ENCODE results near the gene SHISA6. TPM values are rescaled to one million over a fixed set of nuclear protein-coding genes. Genes with fewer than 3 reads are reported as not detected.

Gene SHISA6
- total and polyA plus RNA-seq, 11 donors, result 0.16 to 1.0 (median 0.29) TPM

GRCh38 chr17:11356371-11356770 is 115.4 kb downstream of the SHISA6 start:
- Histone ChIP-seq H3K4me3 (no peak overlapping the region), H3K27ac (no peak overlapping the region), H3K4me1 (no peaks in the 10 kb centered on the region), H3K9me3 (no peaks in the 10 kb centered on the region), H3K27me3 (no peaks in the 10 kb centered on the region), H3K36me3 (no peaks in the 10 kb centered on the region)
- no peak for TF ChIP-seq CTCF (IDR thresholded peaks at IDR 0.05)
- TF ChIP-seq POLR2A (IDR thresholded peaks at IDR 0.05), result no peak
- ATAC-seq (peak in 2 of 4 donors; percentile 24 to 31), DNase-seq (no peak)
- WGBS, 4 donors, result 82 to 90% (median 84%) methylated on average over 2 of the region's 2 CpGs
- intact Hi-C loops (cut with DNase I), result no loop called here

DNA sequence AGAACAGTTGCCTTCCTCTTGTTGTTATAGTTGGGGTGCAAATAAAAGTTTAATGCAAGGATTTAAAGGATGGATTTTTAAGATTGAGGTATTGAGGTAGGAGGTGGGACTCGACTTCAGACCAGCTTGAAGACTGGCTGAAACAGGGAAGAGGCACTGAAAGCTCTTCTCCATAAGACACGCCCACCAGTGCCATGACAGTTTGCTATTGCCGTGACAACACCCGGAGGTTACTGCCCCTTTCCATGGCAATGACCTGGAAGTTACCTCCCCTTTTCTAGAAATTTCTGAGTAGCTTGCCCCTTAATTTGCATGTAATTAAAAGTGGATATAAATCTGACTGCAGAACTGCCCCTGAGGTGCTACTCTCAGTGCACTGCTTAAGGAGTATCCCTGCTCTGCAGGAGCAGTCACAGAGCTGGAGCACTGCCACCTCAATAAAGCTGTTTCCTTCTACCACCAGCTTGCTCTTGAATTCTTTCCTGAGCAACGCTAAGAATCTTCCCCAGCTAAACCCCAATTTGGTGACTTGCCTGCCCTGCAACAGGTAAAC is 122.6 kb downstream of the SHISA6 start:
- DNase-seq (no peak), ATAC-seq (no peak)
- Histone ChIP-seq H3K4me1 (no peaks in the 10 kb centered on the region), H3K4me3 (no peak overlapping the region), H3K27ac (no peak overlapping the region), H3K9me3 (no peaks in the 10 kb centered on the region), H3K36me3 (no peaks in the 10 kb centered on the region), H3K27me3 (peaks cover 0 to 8% (median 0%) of the 10 kb centered on the region in 9 donors)
- intact Hi-C loops (cut with DNase I), result no loop called here
- WGBS, 4 donors, result 75 to 86% (median 79%) methylated on average over 5 of the region's 5 CpGs
- TF ChIP-seq CTCF (IDR thresholded peaks at IDR 0.05), result no peak
- no peak for TF ChIP-seq POLR2A (IDR thresholded peaks at IDR 0.05)

- TF ChIP-seq CTCF (IDR thresholded peaks at IDR 0.05) (no peak), POLR2A (IDR thresholded peaks at IDR 0.05) (no peak)
- Histone ChIP-seq H3K27ac (no peak overlapping the region), H3K4me1 (no peaks in the 10 kb centered on the region), H3K36me3 (no peaks in the 10 kb centered on the region), H3K27me3 (peaks cover 0 to 8% (median 0%) of the 10 kb centered on the region in 9 donors), H3K4me3 (no peak overlapping the region), H3K9me3 (no peaks in the 10 kb centered on the region)
- DNase-seq (no peak), ATAC-seq (no peak)
- 39 to 45% (median 41%) methylated on average over 4 of the region's 4 CpGs for WGBS, 4 donors
- intact Hi-C loops (cut with DNase I), result no loop called here
These were observed 125.3 kb downstream of the SHISA6 start for GRCh38 chr17:11366272-11366850.

DNA sequence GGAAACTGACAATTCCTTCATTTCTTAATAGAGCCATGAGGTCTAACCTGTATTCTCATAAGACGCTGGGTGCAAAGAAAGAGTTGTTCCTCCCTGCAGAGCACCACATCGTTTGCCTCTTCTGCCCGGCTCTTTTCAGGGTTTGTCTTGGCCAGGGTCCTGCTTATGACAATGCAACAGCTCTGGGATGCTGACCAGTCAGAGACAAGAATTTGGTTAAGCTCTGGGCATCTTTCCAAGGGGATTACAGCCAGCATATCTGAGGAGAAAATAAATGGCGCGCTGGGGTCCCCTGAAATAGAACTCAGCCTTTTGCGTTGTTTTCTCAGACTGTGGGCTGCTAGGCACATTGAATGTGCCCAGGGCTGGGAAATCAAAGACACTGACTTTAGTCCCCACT is 128.6 kb downstream of the SHISA6 start:
- ATAC-seq (no peak), DNase-seq (no peak)
- no peak overlapping the region for H3K4me3 ChIP-seq
- H3K27ac ChIP-seq, result no peak overlapping the region
- TF ChIP-seq POLR2A (IDR thresholded peaks at IDR 0.05) (no peak), CTCF (IDR thresholded peaks at IDR 0.05) (no peak)
- peaks cover 0 to 8% (median 0%) of the 10 kb centered on the region in 9 donors for H3K27me3 ChIP-seq
- no peaks in the 10 kb centered on the region for H3K36me3 ChIP-seq
- 26 to 52% (median 31%) methylated on average over 6 of the region's 6 CpGs for WGBS, 4 donors
- peaks cover 0 to 3% (median 0%) of the 10 kb centered on the region in 12 donors for H3K9me3 ChIP-seq
- intact Hi-C loops (cut with DNase I), result no loop called here
- H3K4me1 ChIP-seq, result no peaks in the 10 kb centered on the region

Measured in heart left ventricle (tissue), 16 donors.